ENCODE measurements around the gene RNF11.
"Not testable (repeated sequence)": the region's sequence is repeated elsewhere in the genome, so short reads cannot be mapped to it uniquely, and the experiment has no call there.

Gene RNF11

DNA sequence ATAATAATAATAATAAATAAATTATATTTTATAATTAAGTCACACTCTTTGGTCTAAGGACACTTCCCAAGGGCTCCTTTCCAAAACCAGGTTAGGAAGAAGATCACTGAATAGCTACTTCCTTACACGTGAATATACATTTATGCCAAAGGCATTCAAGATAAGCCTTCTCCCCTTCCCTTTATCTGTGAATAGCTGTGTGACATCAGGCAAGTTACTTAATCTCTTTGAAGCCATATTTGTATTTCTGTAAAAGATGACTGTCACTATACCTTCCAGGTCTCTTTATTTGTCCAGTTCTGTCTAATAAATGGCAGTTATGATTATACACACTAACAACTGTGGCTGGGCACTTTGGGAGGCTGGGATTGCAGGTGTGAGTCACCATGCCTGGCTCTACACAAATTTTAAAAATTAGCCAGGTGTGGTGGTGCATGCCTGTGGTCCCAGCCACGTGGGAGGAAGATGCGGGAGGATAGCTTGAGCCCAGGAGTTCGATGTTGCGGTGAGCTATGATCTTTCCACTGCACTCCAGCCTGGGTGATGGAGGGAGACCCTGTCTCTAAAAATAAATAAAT, 5.5 kb upstream of the RNF11 start:
- DNase-seq, result no peak

DNA sequence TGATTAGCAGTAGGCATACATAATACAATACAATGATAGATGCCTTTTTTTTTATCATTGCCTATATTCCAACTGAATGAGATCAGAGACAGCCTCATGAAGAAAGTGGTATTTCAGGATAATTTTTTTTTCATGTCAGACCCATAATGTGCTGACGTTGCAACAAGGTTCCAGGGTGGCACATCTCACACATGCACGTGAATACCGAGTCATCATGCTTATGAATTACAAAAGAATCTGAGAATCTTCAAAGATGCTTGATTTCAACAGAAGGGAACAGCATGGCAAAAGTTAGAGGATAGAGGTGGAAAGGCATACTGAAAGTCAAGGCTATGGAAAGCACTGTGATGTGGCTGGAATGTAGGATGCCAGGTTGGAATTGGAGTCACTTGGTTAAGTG, 5.0 kb upstream of the RNF11 start:
- DNase-seq, result no peak

DNA sequence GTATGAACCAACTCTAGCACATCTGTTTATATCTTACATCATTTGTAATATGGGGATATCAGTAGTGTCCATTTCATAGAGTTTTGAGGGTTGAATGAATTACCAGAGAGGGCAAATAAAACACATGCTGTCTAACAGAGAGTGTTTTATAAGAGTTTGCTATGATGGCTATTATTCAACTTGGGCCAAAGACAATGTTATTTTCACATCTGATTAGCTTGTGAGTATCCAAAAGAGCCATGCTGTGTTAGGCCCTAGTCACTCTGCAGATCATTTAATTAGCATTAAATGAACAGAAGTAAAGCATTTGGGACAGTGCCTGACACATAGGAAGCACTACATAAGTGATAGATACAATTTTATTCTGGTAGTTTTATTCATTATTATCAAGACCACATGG, 4.2 kb upstream of the RNF11 start:
- DNase-seq, result no peak

DNA sequence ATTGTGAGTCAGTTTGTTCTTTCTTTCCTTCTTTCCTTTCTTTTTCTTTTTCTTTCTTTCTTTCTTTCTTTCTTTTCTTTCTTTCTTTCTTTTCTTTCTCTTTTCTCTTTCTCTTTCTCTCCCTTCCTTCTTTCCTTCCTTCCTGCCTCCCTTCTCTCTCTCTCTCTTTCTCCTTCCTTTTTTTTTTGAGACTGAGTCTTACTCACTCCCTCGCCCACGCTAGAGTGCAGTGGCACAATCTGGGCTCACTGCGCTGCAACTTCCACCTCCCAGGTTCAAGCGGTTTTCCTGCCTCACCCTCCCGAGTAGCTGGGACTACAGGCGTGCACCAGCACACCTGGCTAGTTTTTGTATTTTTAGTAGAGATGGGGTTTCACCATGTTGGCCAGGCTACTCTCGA, 1.8 kb upstream of the RNF11 start:
- DNase-seq, result not testable (repeated sequence)

DNA sequence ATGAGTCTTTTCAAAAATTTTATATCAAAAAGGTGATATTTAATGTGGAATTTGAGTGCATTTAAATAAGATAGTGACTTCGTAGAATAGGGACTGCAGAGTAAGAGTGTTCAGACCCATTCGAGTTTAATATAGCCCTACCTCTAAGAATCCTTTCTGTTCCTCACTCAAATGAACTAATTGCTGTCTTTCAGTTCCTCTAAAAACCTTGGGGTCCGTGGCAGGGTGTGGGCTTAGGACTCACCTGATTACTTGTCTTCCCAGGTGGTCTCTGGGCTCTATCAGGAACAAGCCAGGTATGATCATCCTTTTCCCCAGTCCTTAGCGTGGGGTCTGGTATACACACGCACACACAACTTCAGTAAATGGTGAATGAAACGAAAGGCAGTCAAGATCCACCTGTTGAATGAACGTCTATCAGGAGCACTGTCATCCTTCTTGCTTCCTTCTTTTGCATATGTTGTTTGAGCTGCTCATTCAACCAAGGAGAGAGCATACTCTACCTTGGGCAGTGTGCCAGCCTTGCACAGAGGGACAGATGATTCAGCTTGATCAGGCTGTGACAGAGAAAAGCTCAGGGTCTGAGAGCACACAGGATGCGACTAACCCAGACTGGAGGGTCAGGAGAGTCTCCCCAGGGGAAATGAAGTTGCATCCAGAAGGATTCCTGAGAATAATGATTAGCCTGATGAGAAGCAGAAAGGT, 1.2 kb upstream of the RNF11 start:
- peak; percentile 63 for DNase-seq

DNA sequence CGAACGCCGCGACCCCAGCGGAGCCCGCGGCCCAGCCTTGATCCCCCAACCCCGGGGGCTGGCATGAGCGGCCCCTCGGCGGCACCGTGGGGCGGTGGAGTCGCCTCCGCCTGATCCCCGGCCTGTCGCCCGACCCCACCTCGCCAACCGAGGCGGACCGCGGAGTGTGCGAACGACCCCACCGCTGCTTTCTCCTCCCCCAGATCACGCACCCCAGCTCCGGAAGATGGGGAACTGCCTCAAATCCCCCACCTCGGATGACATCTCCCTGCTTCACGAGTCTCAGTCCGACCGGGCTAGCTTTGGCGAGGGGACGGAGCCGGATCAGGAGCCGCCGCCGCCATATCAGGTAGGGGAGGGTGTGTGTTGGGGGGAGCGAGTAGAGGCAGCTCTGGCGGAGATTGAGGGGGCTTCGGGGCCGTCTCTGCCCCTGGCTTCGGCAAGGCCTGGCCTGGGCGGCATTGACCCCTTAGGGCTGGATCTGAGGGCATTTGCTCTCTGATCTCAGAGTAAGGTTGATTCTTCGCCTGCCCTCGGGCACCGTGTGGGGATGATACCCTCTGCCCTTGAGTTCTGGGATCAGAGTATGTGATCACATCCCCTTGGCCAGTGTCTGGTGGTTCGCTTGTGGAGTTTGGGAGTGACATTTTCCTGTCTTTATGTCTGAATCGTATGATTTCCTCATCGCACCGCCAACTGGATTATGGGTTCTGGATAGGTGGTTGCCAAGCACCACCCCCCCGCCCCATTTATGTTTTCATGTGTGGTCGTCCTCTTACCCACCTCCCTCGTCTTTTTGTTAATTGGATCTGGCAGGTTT, 668 bp downstream of the RNF11 start:
- DNase-seq, result peak; percentile 79

DNA sequence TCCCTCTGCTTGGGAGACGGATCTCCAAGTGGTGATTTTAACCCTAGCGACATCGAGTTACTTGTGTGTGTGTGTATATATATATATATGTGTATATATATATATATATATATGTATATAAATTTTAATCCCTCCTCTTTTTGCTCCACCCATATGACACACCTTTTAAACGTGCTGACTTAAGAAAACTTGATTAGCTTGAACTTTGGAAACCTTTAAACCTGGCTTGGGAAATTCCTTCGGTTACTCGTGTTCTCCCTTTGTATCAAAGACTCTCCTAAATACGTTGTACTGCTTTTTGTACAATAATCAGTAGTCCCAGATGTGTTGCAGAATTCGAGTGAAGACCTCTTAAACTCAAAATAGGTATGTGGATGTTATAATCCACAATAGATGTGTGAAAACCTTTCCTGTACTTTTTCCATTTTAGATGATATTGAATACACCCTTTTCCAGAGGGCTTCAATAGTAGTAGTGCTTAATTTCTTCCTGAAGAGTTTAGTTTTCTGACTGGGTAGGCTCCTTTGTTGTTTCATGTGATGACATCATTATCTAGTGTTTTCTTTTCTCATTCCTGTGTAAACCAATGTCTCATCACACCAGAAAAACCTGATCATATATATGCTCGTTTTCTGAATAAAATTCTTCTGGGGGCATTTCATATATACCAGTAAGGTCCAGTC, 1.4 kb downstream of the RNF11 start:
- no peak for DNase-seq

DNA sequence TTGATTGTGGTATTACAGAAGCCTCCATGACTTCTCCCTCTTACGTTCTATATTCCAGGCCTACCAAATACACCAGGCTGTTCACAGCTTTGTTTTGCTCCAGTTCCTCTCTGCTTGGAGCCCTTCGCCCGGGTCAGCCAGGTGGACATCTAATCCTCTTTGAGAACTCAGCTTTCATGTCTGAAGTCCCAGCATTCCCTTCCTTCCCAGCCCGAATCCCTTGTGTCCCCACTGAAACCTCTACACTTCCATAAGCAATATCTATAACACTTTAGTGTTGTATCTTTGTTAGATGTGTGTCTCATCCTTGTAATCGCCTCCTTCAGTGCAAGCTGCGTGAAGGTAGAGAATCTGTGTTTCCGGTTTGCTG, 1.9 kb downstream of the RNF11 start:
- DNase-seq, result peak; percentile 39

DNA sequence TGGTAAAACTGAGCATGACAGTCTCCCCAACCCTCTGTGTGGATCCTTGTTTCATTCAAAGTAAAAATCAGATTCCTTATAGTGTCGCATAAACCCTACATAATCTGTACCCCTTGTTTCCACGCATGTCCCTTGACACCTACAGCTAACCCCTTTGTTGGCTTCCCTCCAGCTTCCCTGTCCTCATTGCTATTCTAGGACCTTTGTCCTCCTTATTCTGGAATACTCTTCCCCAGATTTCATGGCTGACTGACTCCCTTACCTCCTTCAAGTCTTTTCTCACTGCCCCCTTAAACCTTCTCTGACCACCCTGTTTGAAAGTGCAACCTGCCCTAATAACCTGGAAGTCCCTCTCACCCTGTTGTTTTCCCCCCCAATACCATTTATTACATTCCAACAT, 4.0 kb downstream of the RNF11 start:
- DNase-seq, result no peak

DNA sequence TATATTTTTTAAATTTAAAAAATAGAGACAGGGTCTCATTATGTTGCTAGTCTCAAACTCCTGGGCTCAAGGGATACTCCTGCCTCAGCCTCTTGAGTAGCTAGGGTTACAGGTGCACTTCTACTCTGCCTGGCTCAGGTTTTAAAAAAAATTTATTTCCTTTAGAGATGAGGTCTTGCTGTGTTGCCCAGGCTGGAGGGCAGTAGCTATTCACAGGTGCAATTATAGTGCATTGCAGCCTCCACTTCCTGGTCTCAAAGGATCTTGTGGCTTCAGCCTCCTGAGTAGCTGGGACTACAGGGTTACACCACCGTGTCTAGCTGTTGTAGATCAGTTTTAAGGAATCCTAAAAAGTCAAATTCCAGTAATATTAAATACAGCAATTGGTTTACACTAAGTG, 5.0 kb downstream of the RNF11 start:
- DNase-seq, result no peak

DNA sequence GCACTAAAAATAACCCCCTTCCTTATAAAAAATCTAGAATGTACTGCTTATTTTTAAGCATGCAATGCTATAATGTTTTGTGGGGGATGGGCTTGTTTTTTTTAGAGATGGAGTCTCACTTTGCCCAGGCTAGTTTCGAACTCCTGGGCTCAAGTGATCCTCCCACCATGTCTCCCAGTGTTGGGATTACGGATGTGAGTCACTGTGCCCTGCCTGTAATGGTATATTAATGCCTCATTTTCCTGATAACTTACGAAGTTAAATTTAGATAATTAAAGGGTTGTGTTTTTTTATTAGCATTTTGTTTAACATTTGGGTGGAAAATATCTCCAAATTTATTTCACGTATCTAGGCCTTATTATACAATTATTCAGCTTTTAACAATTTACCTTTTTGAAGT, 6.5 kb downstream of the RNF11 start:
- no peak for DNase-seq

DNA sequence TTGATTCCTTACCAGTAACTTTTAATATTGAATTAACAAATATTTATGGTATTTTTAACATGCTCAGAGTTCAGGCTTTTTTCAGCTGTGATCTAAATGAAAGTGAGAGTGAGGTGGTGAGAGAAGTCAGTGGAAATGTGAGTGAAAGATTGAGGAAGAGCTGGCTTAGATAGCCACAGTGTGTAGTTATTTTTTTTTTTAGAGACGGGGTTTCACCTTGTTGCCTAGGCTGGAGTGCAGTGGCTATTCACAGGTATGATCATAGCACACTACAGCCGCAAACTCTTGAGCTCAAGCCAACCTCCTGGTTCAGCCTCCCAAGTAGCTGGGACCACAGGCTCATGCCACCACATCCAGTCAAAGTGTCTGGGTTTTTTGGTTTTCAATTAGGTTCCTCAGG, 10.9 kb downstream of the RNF11 start:
- no peak for DNase-seq

DNA sequence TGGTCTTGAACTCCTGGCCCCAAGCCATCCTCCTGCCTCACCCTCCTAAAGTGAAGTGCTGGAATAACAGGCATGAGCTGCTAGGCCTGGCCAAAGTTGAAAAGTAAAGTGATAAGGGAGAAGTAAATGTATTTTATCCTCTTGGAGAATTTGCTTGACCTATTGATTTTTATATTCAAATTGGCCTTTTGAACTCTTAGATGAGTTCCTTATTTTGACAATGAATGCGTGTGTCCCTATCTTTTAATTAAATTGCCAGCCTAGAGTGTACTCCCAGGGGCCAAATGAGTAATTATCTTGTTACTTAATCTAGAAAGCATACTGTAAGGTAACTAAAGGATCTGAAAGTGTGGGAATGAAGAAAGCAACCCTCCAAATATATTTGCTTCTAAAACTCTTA, 11.4 kb downstream of the RNF11 start:
- no peak for DNase-seq

DNA sequence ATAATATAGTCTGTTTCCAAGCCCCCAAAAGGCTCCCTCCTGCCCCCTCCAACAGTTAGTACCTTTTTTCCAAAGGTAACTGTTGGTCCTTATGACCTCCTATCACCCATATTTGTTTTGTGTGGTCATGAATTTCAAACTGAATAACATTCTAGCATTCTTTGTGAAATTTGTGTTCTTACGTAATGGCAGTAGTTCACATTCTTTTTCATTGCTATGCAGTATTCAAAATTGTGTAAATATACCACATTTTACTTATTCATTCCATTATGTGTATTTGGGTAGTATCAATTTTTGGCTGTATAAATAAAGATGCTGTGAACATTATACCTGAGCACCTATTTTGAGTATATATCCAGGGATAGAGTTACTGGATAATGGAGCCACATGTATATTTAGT, 13.4 kb downstream of the RNF11 start:
- DNase-seq, result no peak

DNA sequence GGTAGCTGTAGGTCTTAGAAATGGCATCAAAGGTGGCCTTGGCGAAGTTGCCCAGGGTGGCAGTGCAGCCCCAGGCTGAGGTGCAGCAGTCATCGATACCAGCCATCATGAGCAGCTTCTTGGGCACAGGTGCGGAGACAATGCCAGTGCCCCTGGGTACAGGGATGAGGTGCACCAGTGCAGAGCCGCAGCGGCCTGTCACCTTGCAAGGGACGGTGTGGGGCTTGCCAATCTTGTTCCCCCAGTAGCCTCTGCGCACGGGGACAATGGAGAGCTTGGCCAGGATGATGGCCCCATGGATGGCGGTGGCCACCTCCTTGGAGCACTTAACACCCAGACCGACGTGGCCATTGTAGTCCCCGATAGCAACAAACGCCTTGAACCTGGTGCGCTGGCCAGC, 14.7 kb downstream of the RNF11 start:
- not testable (repeated sequence) for DNase-seq

DNA sequence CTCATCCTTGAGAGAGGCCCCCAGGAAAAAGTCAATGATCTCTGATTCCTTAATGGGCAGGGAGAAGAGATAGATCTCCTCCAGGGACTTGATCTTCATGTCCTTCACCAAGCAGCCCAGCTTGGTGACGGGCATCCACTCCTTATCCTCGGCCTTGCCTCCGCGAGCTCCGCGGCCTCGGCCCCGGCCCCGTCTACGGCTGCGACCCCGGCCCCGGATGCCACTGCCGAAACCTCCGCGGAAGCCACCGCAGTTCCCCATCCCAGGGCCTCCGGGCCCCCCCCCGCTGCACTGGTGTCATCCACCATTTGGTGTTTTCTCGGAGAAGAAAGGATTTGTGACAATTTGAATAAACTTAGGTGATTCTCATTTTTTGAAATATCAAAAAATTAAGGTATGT, 15.1 kb downstream of the RNF11 start:
- not testable (repeated sequence) for DNase-seq

DNA sequence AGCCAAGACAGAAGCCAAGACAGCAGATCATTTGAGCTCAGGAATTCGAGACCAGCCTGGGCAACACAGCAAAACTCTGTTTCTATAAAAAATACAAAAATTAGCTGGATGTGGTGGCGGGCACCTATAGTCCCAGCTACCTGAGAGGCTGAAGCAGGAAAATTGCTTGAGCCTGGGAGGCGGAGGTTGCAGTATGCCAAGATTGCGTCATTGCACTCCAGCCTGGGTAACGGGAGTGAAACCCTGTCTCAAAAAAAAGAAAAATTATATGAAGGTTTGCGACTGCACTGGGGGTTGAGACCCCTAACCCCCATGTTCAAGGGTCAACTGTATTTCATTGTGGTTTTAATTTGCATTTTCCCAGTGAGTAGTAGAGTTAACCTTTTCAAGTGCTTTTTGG, 16.3 kb downstream of the RNF11 start:
- DNase-seq, result no peak

DNA sequence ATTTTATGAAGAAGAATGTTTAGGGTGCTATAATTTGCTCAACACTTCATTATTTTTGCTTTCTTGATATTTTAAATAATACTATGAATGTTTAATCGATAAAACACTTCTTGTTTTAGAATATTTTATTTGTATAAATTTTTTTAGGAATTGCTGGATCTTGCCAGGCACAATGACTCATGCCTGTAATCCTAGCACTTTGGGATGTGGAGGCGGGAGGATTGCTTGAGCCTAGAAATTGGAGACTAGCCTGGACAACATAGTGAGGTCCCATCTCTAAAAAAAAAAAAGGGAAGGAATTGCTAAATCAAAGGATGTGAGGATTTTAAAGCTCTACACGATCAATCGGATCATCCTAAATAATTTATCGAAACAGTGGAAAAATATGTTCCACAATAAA, 17.6 kb downstream of the RNF11 start:
- DNase-seq, result no peak

DNA sequence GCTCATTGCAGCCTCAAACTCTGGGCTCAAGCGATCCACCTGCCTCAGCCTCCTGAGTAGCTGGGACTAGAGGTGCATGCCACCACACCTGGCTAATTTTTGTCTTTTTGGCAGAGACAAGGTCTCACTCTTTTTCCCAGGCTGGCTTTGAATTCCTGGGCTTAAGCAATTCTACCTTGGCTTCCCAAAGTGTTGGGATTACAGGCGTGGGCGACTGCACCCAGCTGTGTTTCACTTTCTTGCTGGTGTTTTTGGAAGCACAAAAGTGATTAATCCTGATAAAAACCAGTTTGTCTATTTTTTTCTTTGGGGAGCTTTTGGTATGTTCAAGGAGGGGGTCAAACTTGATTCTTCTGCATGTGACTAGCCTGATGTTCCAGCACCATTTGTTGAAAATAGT, 19.3 kb downstream of the RNF11 start:
- DNase-seq, result no peak

DNA sequence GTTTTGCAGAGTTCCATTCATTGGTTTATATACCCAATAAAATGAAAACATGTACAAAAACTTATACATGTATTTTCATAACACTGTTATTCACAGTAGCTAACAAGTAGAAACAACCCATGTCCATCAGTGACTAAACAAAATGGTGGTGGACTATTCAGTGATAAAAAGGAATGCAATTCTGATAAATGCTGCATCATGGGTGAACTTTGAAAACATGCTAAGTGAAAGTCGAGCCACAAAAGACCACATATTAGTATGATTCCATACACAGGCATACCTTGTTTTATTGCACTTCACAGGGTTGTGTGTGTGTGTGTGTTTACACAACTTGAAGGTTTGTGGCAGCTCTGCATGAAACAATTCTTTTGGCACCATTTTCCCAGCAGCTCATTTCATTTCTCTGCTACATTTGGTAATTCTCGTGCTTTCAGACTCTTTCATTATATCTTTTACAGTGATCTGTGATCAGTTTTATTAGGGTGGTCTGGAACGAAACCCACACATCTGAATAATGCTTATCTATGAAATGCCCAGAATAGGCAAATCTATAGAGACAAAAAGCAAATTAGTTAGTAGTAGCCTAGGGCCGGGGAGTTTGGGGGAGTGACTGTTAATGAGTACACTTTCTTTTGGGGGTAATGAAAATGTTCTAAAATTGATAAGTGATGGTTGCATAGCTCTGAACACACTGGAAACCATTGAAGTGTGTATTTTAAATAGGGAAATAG, 27.2 kb downstream of the RNF11 start:
- no peak for DNase-seq

DNA sequence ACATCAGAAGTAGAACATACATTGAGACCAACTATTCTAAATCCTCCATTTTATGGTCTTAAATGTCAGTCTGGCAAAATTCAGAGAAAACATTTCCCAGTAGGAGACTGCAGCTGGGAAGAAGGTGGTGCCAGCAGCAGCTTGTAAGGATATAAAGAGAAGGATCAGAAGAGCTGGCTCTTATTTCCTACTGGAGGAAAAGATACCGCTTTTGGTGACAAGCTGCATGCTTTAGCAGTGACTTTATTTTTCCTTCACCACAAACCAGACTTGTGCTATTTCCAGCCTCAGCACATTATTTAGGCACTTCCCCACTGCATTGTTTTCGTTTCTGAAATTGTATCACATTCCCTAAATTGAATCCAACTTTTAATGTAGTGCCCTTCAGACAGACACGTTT, 28.4 kb downstream of the RNF11 start:
- DNase-seq, result peak; percentile 73

DNA sequence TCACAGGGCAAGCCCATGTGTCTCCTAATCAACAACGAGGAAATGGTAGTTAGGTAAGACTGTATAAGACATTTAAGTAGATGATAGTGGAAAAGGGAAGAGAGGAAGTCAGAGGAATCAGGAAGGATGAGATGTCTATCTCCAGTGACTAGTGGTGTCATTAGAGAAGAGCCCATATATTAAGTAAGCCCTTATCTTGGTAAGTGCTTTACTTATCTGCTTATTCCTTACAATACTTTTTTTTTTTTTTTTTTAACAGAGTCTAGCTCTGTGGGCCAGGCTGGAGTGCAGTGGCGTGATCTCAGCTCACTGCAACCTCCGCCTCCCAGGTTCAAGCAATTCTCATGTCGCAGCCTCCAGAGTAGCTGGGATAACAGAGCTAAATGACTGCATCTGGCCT, 29.5 kb downstream of the RNF11 start:
- no peak for DNase-seq

DNA sequence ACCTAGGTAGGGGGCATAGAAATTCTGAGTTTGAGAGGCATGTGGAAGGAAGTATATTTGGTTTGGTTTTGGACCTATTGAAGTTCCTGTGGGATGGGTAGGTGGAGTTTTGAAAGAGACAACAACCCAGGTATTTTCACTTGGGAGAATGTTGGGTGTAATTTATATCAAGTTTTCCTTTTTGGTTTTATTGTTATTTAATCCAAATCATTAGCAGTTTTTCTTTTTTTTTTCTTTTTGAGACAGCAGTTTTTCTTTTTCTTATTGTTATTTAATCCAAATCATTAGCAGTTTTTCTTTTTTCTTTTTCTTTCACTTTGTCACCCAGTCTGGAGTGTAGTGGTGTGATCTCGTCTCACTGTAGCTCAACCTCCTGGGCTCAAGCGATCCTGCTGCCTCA, 30.1 kb downstream of the RNF11 start:
- no peak for DNase-seq

All from femur (tissue), 1 donor.